IMR-90 (cell line): ENCODE results near the gene ACP6. TPM values are rescaled to one million over a fixed set of nuclear protein-coding genes. Genes with fewer than 3 reads are reported as not detected.

Experiments used
- ATAC-seq: fragments of 200-7000 bp; cut with Tn5 transposase; 2 replicates; pipeline ENCODE4 v1.9.1; 2020; ENCODE audit warnings: low read depth, mild to moderate bottlenecking, moderate library complexity
- BruUV-seq: library from RNA; stranded (reverse); fragments of 400-500 nt; replicated peaks from 2 replicates; lab custom pipeline; 2021; lab: Mats Ljungman, UMichigan
- CTCF ChIA-PET: fragments of 300-600 bp; formaldehyde crosslinking; extraction: SDS; loops from one replicate; lab custom pipeline; 2021; ENCODE audit warnings: antibody characterized with exemption; lab: Yijun Ruan, JAX
- POLR2A ChIA-PET: fragments of 300-600 bp; sonication (Branson Sonifier 250); formaldehyde crosslinking; loops from one replicate; lab custom pipeline; 2022; ENCODE audit warnings: antibody characterized with exemption; ENCODE audit not compliant: unreplicated experiment; lab: Charles Lee
- DNase-seq: peaks from one replicate; pipeline ENCODE4 v3.0.0; 2013
- H2AFZ ChIP-seq: replicated peaks from 2 replicates; pipeline ENCODE3; 2013; ENCODE audit warnings: low read length, mild to moderate bottlenecking; ENCODE audit not compliant: poor library complexity
- H2AK5ac ChIP-seq: 2 replicates; pipeline ENCODE4 v1.6.1; 2013; ENCODE audit warnings: low read depth, low read length, inconsistent platforms
- H2AK9ac ChIP-seq: replicated peaks from 2 replicates; pipeline ENCODE3; 2013; ENCODE audit warnings: mild to moderate bottlenecking, low read depth, low read length, moderate library complexity; ENCODE audit not compliant: poor library complexity
- H2BK120ac ChIP-seq: 2 replicates; pipeline ENCODE4 v1.6.1; 2013; ENCODE audit warnings: low read depth, low read length, inconsistent platforms
- H2BK15ac ChIP-seq: 3 replicates; pipeline ENCODE4 v1.6.1; 2013; ENCODE audit warnings: low read depth, low read length, inconsistent platforms
- H2BK20ac ChIP-seq: 2 replicates; pipeline ENCODE4 v1.6.1; 2013; ENCODE audit warnings: low read depth, mild to moderate bottlenecking, inconsistent platforms, low read length, moderate library complexity
- H2BK5ac ChIP-seq: 2 replicates; pipeline ENCODE4 v1.6.1; 2013; ENCODE audit warnings: mild to moderate bottlenecking, low read depth, low read length, inconsistent platforms; ENCODE audit not compliant: poor library complexity, severe bottlenecking
- H3K14ac ChIP-seq: replicated peaks from 2 replicates; pipeline ENCODE4 v1.6.1; 2013; ENCODE audit warnings: low read depth, low read length, inconsistent platforms
- H3K18ac ChIP-seq: 2 replicates; pipeline ENCODE4 v1.6.1; 2013; ENCODE audit warnings: low read depth, low read length, control low read depth
- H3K23ac ChIP-seq: 2 replicates; pipeline ENCODE4 v1.6.1; 2013; ENCODE audit warnings: low read depth, low read length, inconsistent platforms
- H3K27ac ChIP-seq: 2 replicates; pipeline ENCODE4 v1.5.1; 2013; ENCODE audit warnings: mild to moderate bottlenecking, control low read depth, low read length; ENCODE audit not compliant: insufficient read depth
- H3K27me3 ChIP-seq: 2 replicates; pipeline ENCODE4 v1.6.1; 2013; ENCODE audit warnings: low read length; ENCODE audit not compliant: control insufficient read depth, insufficient read depth
- H3K36me3 ChIP-seq: 2 replicates; pipeline ENCODE4 v1.6.1; 2013; ENCODE audit warnings: low read length, mixed read lengths; ENCODE audit not compliant: control insufficient read depth, insufficient read depth
- H3K4ac ChIP-seq: 2 replicates; pipeline ENCODE4 v1.6.1; 2013; ENCODE audit warnings: low read depth, low read length, inconsistent platforms
- H3K4me1 ChIP-seq: 2 replicates; pipeline ENCODE4 v1.6.1; 2013; ENCODE audit warnings: low read length, mixed read lengths; ENCODE audit not compliant: control insufficient read depth, insufficient read depth
- H3K4me2 ChIP-seq: 2 replicates; pipeline ENCODE4 v1.6.1; 2013; ENCODE audit warnings: low read depth, mild to moderate bottlenecking, control low read depth, low read length, moderate library complexity
- H3K4me3 ChIP-seq: 2 replicates; pipeline ENCODE4 v1.5.1; 2013; ENCODE audit warnings: low read depth, mild to moderate bottlenecking, control low read depth, low read length, moderate library complexity; ENCODE audit not compliant: insufficient read depth
- H3K56ac ChIP-seq: 2 replicates; pipeline ENCODE4 v1.6.1; 2013; ENCODE audit warnings: low read length, inconsistent platforms; ENCODE audit not compliant: insufficient read depth; ENCODE audit errors: extremely low read depth
- H3K79me1 ChIP-seq, 2 experiments: 2 replicates each; pipeline ENCODE4 v1.6.1; 2013; ENCODE audit warnings: low read length in 2 of 2, inconsistent platforms in 1 of 2, low read depth in 1 of 2
- H3K9ac ChIP-seq: 2 replicates; pipeline ENCODE4 v1.6.1; 2013; ENCODE audit warnings: low read depth, low read length, control low read depth
- H3K9me1 ChIP-seq: 2 replicates; pipeline ENCODE4 v1.6.1; 2013; ENCODE audit warnings: low read length, inconsistent platforms; ENCODE audit not compliant: insufficient read depth
- H3K9me3 ChIP-seq: 2 replicates; pipeline ENCODE4 v1.6.1; 2013; ENCODE audit warnings: low read length; ENCODE audit not compliant: control insufficient read depth, insufficient read depth
- H4K20me1 ChIP-seq: 2 replicates; pipeline ENCODE4 v1.6.1; 2013; ENCODE audit warnings: low read length, inconsistent platforms; ENCODE audit not compliant: insufficient read depth
- H4K5ac ChIP-seq: 2 replicates; pipeline ENCODE4 v1.6.1; 2013; ENCODE audit warnings: mild to moderate bottlenecking, low read depth, low read length, control low read depth
- H4K8ac ChIP-seq, 2 experiments: 2 replicates each; pipeline ENCODE4 v1.6.1; 2013; ENCODE audit warnings: low read depth in 2 of 2, low read length in 2 of 2, control low read depth in 1 of 2, inconsistent platforms in 1 of 2
- H4K91ac ChIP-seq: 2 replicates; pipeline ENCODE4 v1.6.1; 2013; ENCODE audit warnings: low read depth, low read length, inconsistent platforms; ENCODE audit not compliant: insufficient read depth
- MAFK ChIP-seq: IDR thresholded peaks from 2 replicates; pipeline ENCODE4 v1.6.1; 2012; ENCODE audit warnings: low read depth, low read length, improper control_type of control experiment
- RAD21 ChIP-seq: IDR thresholded peaks from 2 replicates; pipeline ENCODE4 v1.6.1; 2012; ENCODE audit warnings: low read length, improper control_type of control experiment
- SMC3 ChIP-seq: fragments of 150-350 bp; IDR thresholded peaks from 2 replicates; pipeline ENCODE4 v1.6.1; 2016; ENCODE audit warnings: low read depth, mild to moderate bottlenecking, antibody characterized with exemption, low read length, moderate library complexity
- WGBS, 2 experiments: methylation state at CpG; one replicate each; pipeline versions ENCODE4 v1.1.5 to v1.1.7; 2013; ENCODE audit warnings: missing lambda C conversion rate in 2 of 2; ENCODE audit not compliant: insufficient read length in 1 of 2; ENCODE audit errors: extremely low coverage in 2 of 2; 5-methylcytosine and 5-hydroxymethylcytosine counted together
- dilution Hi-C: fragments of 300-500 bp; cut with HindIII; formaldehyde crosslinking; loops from one replicate; pipeline ENCODE4 v1.14.3; 2018; ENCODE audit warnings: low sequenced_read_pairs; ENCODE audit not compliant: unreplicated experiment
- in situ Hi-C: fragments of 300-500 bp; cut with MboI; formaldehyde crosslinking; loops from 3 replicates; pipeline ENCODE4 v1.14.3; 2019; ENCODE audit warnings: low sequenced_read_pairs, inconsistent platforms, mixed read lengths
- intact Hi-C: fragments of 100-400 bp; cut with micrococcal nuclease; formaldehyde crosslinking; loops from 2 replicates; pipeline ENCODE4 v1.10.0; 2022
- polyA plus RNA-seq, 3 experiments: library from polyadenylated mRNA; depleted of rRNA; stranded (reverse); fragments of >200 nt; gene quantifications; 2 replicates each; pipeline ENCODE4 v1.2.3, GENCODE V29; 2012; ENCODE audit warnings: low replicate concordance in 1 of 3
- total RNA-seq: library from RNA; depleted of rRNA; stranded (reverse); fragments of >200 nt; gene quantifications from 2 replicates; pipeline ENCODE4 v1.2.3, GENCODE V29; 2012
- TF ChIP-seq, protein P1 (sequence below): fragments of 150-350 bp; IDR thresholded peaks from 2 replicates; pipeline ENCODE4 v1.6.1; 2016; ENCODE audit warnings: low read depth, mild to moderate bottlenecking, low read length, moderate library complexity, borderline replicate concordance
- TF ChIP-seq, protein P2 (sequence below): conservative IDR thresholded peaks from 2 replicates; pipeline ENCODE4 v1.5.1; 2012; ENCODE audit warnings: mild to moderate bottlenecking, low read depth, low read length, improper control_type of control experiment

The ACP6 gene
- total and polyA plus RNA-seq, 2 of the 4 experiments (the other 2 are of a cell fraction): 2.5 to 8.2 TPM

DNA sequence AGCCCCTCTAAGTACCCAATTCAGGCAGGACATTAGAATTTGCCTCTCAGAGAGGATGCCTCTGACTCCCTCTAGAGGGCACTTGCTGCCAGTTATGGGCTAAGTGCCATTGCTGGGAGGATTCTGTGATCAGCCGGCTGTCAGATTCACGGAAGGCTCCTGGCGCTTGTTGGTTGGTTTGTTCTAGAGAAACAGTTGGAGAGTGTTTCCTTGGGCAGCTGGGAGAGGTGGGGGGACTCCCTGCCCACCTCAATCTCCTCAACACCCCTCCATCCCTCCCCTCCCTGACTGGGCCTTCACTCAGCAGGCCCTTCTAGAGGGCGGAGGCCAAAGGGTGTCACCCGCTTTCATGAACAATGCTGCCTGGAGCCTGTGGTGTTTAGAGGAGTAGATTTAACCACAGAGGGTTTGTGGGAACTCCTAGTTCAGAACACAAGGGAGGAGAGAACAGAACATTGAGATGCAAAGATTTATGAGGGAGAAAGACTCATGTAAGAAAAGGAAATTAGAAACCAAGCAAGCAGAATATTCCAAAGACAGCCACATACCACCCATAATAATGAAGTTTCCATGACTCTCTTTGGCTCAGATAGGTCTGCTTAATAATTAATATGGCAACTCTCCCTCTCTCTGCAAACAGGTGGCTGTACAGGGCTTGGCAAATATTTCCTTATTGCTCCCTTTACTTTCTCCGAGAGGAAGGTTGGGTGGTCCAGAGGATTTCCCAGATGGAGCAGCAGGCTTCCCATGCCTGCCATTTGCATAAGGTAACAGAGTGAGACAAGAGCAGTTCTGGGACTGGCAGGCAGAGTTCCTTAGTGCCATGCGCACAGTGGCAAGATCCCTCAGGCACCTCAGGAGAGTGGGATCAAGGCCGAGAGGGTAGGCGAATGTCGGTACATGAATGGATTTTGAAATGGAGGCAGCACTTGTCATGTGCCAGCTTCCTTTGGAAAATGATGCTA lies 30.0 kb upstream of the ACP6 start:
- H2AK9ac ChIP-seq: no peak overlapping the region
- no peak overlapping the region for H3K56ac ChIP-seq
- no TSS peak for BruUV-seq
- H2BK5ac ChIP-seq: no peak overlapping the region
- no peak overlapping the region for H2AK5ac ChIP-seq
- H3K27ac ChIP-seq: no peak overlapping the region
- no peaks in the 10 kb centered on the region for H3K79me1 ChIP-seq
- no peaks in the 10 kb centered on the region for H3K9me1 ChIP-seq
- no peaks in the 10 kb centered on the region for H3K36me3 ChIP-seq
- no peak overlapping the region for H3K18ac ChIP-seq
- H4K5ac ChIP-seq: no peak overlapping the region
- CTCF ChIA-PET: no interaction called here
- 100% methylated on average over 1 of the region's 10 CpGs; no CpG with 5 or more reads in 1 of the 2 experiments for WGBS, 2 experiments
- no peak overlapping the region for H2BK120ac ChIP-seq
- H3K4ac ChIP-seq: no peak overlapping the region
- ATAC-seq: peak; percentile 91
- no peaks in the 10 kb centered on the region for H3K9me3 ChIP-seq
- H2BK20ac ChIP-seq: no peak overlapping the region
- dilution Hi-C loops (no loop called here), in situ Hi-C loops (loop anchor here (5.0 kb wide), 1 partner anchor 208 kb away; no protein-coding TSS in a partner anchor), intact Hi-C loops (loop anchor here (1.0 to 2.0 kb wide), 3 partner anchors 60 to 206 kb away; no protein-coding TSS in a partner anchor)
- H3K23ac ChIP-seq: no peak overlapping the region
- H3K4me1 ChIP-seq: no peaks in the 10 kb centered on the region
- H4K8ac ChIP-seq: no peak overlapping the region
- POLR2A ChIA-PET: no interaction called here
- peak overlapping the region; percentile 78 for H2AFZ ChIP-seq
- peak; percentile 64 for DNase-seq
- peaks cover 4% of the 10 kb centered on the region for H3K27me3 ChIP-seq
- no peak overlapping the region for H2BK15ac ChIP-seq
- no peak overlapping the region for H3K4me2 ChIP-seq
- H4K91ac ChIP-seq: no peak overlapping the region
- H3K14ac ChIP-seq: no peak overlapping the region
- no peaks in the 10 kb centered on the region for H4K20me1 ChIP-seq
- TF ChIP-seq, protein P1, sequence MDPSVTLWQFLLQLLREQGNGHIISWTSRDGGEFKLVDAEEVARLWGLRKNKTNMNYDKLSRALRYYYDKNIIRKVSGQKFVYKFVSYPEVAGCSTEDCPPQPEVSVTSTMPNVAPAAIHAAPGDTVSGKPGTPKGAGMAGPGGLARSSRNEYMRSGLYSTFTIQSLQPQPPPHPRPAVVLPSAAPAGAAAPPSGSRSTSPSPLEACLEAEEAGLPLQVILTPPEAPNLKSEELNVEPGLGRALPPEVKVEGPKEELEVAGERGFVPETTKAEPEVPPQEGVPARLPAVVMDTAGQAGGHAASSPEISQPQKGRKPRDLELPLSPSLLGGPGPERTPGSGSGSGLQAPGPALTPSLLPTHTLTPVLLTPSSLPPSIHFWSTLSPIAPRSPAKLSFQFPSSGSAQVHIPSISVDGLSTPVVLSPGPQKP: no peak
- TF ChIP-seq RAD21: peak; percentile 72
- TF ChIP-seq, protein P2, sequence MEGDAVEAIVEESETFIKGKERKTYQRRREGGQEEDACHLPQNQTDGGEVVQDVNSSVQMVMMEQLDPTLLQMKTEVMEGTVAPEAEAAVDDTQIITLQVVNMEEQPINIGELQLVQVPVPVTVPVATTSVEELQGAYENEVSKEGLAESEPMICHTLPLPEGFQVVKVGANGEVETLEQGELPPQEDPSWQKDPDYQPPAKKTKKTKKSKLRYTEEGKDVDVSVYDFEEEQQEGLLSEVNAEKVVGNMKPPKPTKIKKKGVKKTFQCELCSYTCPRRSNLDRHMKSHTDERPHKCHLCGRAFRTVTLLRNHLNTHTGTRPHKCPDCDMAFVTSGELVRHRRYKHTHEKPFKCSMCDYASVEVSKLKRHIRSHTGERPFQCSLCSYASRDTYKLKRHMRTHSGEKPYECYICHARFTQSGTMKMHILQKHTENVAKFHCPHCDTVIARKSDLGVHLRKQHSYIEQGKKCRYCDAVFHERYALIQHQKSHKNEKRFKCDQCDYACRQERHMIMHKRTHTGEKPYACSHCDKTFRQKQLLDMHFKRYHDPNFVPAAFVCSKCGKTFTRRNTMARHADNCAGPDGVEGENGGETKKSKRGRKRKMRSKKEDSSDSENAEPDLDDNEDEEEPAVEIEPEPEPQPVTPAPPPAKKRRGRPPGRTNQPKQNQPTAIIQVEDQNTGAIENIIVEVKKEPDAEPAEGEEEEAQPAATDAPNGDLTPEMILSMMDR: peak; percentile 85
- TF ChIP-seq SMC3: peak; percentile 61
- TF ChIP-seq MAFK: no peak
- no peak overlapping the region for H3K9ac ChIP-seq
- H3K4me3 ChIP-seq: no peak overlapping the region
